Jurkat, Clone E6-1 (cell line): ENCODE measurements around the gene FGF22.

ENCODE experiments used
- DNase-seq: peaks from one replicate; pipeline ENCODE4 v3.0.0-alpha.2; 2011; ENCODE audit warnings: low read depth, low spot score
- H3K4me3 ChIP-seq: 2 replicates; pipeline ENCODE4 v1.5.1; 2011; ENCODE audit warnings: mild to moderate bottlenecking, low read length, control low read depth, moderate library complexity

The FGF22 gene

GRCh38 chr19:687569-688166 lies 48.0 kb downstream of the FGF22 start:
- no peak for DNase-seq
- H3K4me3 ChIP-seq, result no peak overlapping the region

GRCh38 chr19:688214-688613 lies 48.5 kb downstream of the FGF22 start:
- no peak overlapping the region for H3K4me3 ChIP-seq
- no peak for DNase-seq

GRCh38 chr19:688992-689391 lies 49.3 kb downstream of the FGF22 start:
- H3K4me3 ChIP-seq, result no peak overlapping the region
- DNase-seq, result no peak

- DNase-seq, result no peak
- no peak overlapping the region for H3K4me3 ChIP-seq
Measured at GRCh38 chr19:690203-690602, 50.5 kb downstream of the FGF22 start.
